GM12878 (cell line): ENCODE results near the gene PRKG1. TPM values are rescaled to one million over a fixed set of nuclear protein-coding genes. Genes with fewer than 3 reads are reported as not detected.

Experiments
- ATAC-seq: fragments of 200-7000 bp; cut with Tn5 transposase; 3 replicates; pipeline ENCODE4 v1.9.1; 2020; ENCODE audit warnings: mild to moderate bottlenecking, moderate library complexity
- BruUV-seq: library from RNA; stranded (reverse); fragments of 400-500 nt; replicated peaks from 2 replicates; lab custom pipeline; 2021; lab: Mats Ljungman, UMichigan
- CTCF ChIA-PET: fragments of 300-600 bp; sonication (Branson Sonifier 250); formaldehyde crosslinking; extraction: SDS; loops from one replicate; lab custom pipeline; 2021; ENCODE audit warnings: inconsistent platforms; lab: Yijun Ruan, JAX
- POLR2A ChIA-PET: fragments of 350-600 bp; formaldehyde crosslinking; extraction: SDS; loops from one replicate; lab custom pipeline; 2021; ENCODE audit warnings: inconsistent platforms; lab: Charles Lee
- RAD21 ChIA-PET: fragments of 300-600 bp; sonication (Branson Sonifier 250); formaldehyde crosslinking; loops from one replicate; lab custom pipeline; 2023; ENCODE audit warnings: antibody characterized with exemption; ENCODE audit not compliant: unreplicated experiment; lab: Charles Lee
- SMC1A ChIA-PET: fragments of 300-600 bp; sonication (Branson Sonifier 250); formaldehyde crosslinking; loops from one replicate; lab custom pipeline; 2023; ENCODE audit not compliant: unreplicated experiment, uncharacterized antibody; lab: Charles Lee
- DNase-seq: peaks from one replicate; pipeline ENCODE4 v3.0.0-alpha.2; 2011; ENCODE audit warnings: low read depth, low spot score
- FAIRE-seq: peaks from 3 replicates; lab custom pipeline; 2011; peaks lifted over from hg19 to GRCh38; lab: Jason Lieb, UNC
- H2AFZ ChIP-seq: 2 replicates; pipeline ENCODE4 v1.6.0; 2011; ENCODE audit warnings: low read depth, low read length, control low read depth; ENCODE audit not compliant: control insufficient read depth
- H3K27ac ChIP-seq: 2 replicates; pipeline ENCODE4 v1.5.1; 2011; ENCODE audit warnings: control low read depth; ENCODE audit not compliant: control insufficient read depth, insufficient read depth
- H3K27me3 ChIP-seq, 2 experiments: replicated peaks in 1 of 2; 2 replicates each; pipeline versions ENCODE4 v1.6.0 to v1.6.1; 2011; ENCODE audit warnings: low read length in 1 of 2; ENCODE audit not compliant: control insufficient read depth in 2 of 2, insufficient read depth in 2 of 2
- H3K36me3 ChIP-seq, 2 experiments: 2 replicates each; pipeline ENCODE4 v1.5.1; 2011; ENCODE audit warnings: low read length in 1 of 2; ENCODE audit not compliant: control insufficient read depth in 2 of 2, insufficient read depth in 2 of 2
- H3K4me1 ChIP-seq: 2 replicates; pipeline ENCODE4 v1.6.1; 2011; ENCODE audit warnings: mild to moderate bottlenecking, low read length, moderate library complexity, mixed read lengths; ENCODE audit not compliant: control insufficient read depth, insufficient read depth
- H3K4me2 ChIP-seq: 2 replicates; pipeline ENCODE4 v1.6.0; 2011; ENCODE audit warnings: control low read depth; ENCODE audit not compliant: control insufficient read depth, insufficient read depth
- H3K4me3 ChIP-seq: fragments of 200-600 bp; sonication (generic); 2 replicates; pipeline ENCODE4 v1.5.1; 2016
- H3K79me2 ChIP-seq: 2 replicates; pipeline ENCODE4 v1.6.0; 2011; ENCODE audit warnings: low read length; ENCODE audit not compliant: control insufficient read depth, insufficient read depth
- H3K9ac ChIP-seq: 2 replicates; pipeline ENCODE4 v1.8.0; 2011; ENCODE audit warnings: low read length, control low read depth, mixed read lengths; ENCODE audit not compliant: control insufficient read depth, insufficient read depth
- H3K9me3 ChIP-seq: replicated peaks from 3 replicates; pipeline ENCODE4 v1.5.1; 2011; ENCODE audit warnings: mild to moderate bottlenecking, low read length; ENCODE audit not compliant: control insufficient read depth, insufficient read depth
- H4K20me1 ChIP-seq: 2 replicates; pipeline ENCODE4 v1.6.0; 2011; ENCODE audit not compliant: control insufficient read depth, insufficient read depth
- ATF3 ChIP-seq: IDR thresholded peaks from 2 replicates; pipeline ENCODE4 v1.6.1; 2011; ENCODE audit warnings: low read depth, mild to moderate bottlenecking, low read length, moderate library complexity, borderline replicate concordance; ENCODE audit errors: extremely low read depth
- CBX5 ChIP-seq: sonication (generic); IDR thresholded peaks from 2 replicates; pipeline ENCODE4 v1.6.1; 2016; ENCODE audit warnings: low read depth, moderate library complexity, mild to moderate bottlenecking, inconsistent platforms
- GABPA ChIP-seq: IDR thresholded peaks from 2 replicates; pipeline ENCODE4 v1.6.1; 2014; ENCODE audit warnings: antibody characterized with exemption, low read depth, mild to moderate bottlenecking, inconsistent platforms
- JUNB ChIP-seq: IDR thresholded peaks from 2 replicates; pipeline ENCODE4 v1.6.1; 2016; ENCODE audit warnings: antibody characterized with exemption, mild to moderate bottlenecking
- MYC ChIP-seq: IDR thresholded peaks from 2 replicates; pipeline ENCODE4 v1.6.1; 2011; ENCODE audit warnings: mild to moderate bottlenecking, low read length, moderate library complexity, inconsistent platforms; ENCODE audit not compliant: insufficient read depth, insufficient replicate concordance, insufficient read length, severe bottlenecking
- NFYA ChIP-seq: IDR thresholded peaks from 2 replicates; pipeline ENCODE4 v1.6.1; 2011; ENCODE audit warnings: low read depth, mild to moderate bottlenecking, low read length, improper control_type of control experiment, borderline replicate concordance
- SPI1 ChIP-seq: IDR thresholded peaks from 2 replicates; pipeline ENCODE4 v1.6.1; 2011; ENCODE audit warnings: low read depth, mild to moderate bottlenecking, low read length, moderate library complexity, borderline replicate concordance; ENCODE audit not compliant: insufficient read depth
- SREBF2 ChIP-seq: IDR thresholded peaks from 2 replicates; pipeline ENCODE4 v1.6.1; 2012; ENCODE audit warnings: mild to moderate bottlenecking, low read length
- SRF ChIP-seq, 2 experiments: IDR thresholded peaks; 2 replicates each; pipeline ENCODE4 v1.6.1; 2011; ENCODE audit warnings: low read depth in 2 of 2, low read length in 2 of 2, mild to moderate bottlenecking in 1 of 2, moderate library complexity in 1 of 2
- ZNF274 ChIP-seq: IDR thresholded peaks from one replicate; pipeline ENCODE4 v1.8.0; 2011; ENCODE audit not compliant: insufficient read length, insufficient read depth
- ZNF384 ChIP-seq: IDR thresholded peaks from 2 replicates; pipeline ENCODE4 v1.6.1; 2012; ENCODE audit warnings: low read depth, mild to moderate bottlenecking, low read length, improper control_type of control experiment, borderline replicate concordance
- ZZZ3 ChIP-seq: IDR thresholded peaks from 2 replicates; pipeline ENCODE4 v1.6.1; 2011; ENCODE audit warnings: low read depth; ENCODE audit not compliant: control insufficient read depth, insufficient read length
- WGBS: methylation state at CpG from one replicate; pipeline ENCODE4 v1.1.6; 2016; ENCODE audit warnings: low lambda C conversion rate; ENCODE audit not compliant: insufficient replicate concordance, insufficient coverage; ENCODE audit errors: missing lambda C conversion rate; 5-methylcytosine and 5-hydroxymethylcytosine counted together
- in situ Hi-C: fragments of 300-500 bp; cut with MboI; formaldehyde crosslinking; loops from 9 replicates; pipeline ENCODE4 v1.14.3; 2018; ENCODE audit warnings: mixed read lengths
- intact Hi-C: fragments of 100-400 bp; cut with micrococcal nuclease; formaldehyde crosslinking; loops from one replicate; pipeline ENCODE4 v1.14.2; 2022; ENCODE audit not compliant: unreplicated experiment
- polyA plus RNA-seq, 11 experiments: library from polyadenylated mRNA; depleted of rRNA in 4 of 11; unstranded in 6 of 11; stranded (reverse) in 5 of 11; fragments of >200 nt; fragmentation: Nextera tagmentation in 4 of 11; fragmentation: Illumina TruSeq in 1 of 11; extraction: Ambion mirVana in 4 of 11; extraction: Trizol in 1 of 11; gene quantifications; 1 replicate in 1 of 11; 2 replicates in 10 of 11; pipeline versions ENCODE4 v1.2.1 to v1.2.3, GENCODE V29; 2011 to 2016; ENCODE audit warnings: inconsistent platforms in 2 of 11, missing spikeins in 2 of 11, low read depth in 1 of 11
- total RNA-seq, 4 experiments: library from RNA; depleted of rRNA in 3 of 4; stranded (reverse); fragments of >200 nt in 3 of 4; fragmentation: Illumina TruSeq in 1 of 4; extraction: Trizol in 1 of 4; gene quantifications; 2 replicates each; pipeline versions ENCODE4 v1.2.1 to v1.2.3, GENCODE V29; 2013 to 2021
- TF ChIP-seq, protein P1 (sequence below): fragments of 450-650 bp; IDR thresholded peaks from 2 replicates; pipeline ENCODE4 v1.6.1; 2016; ENCODE audit warnings: mild to moderate bottlenecking
- TF ChIP-seq, protein P2 (sequence below): fragments of 450-650 bp; formaldehyde crosslinking; IDR thresholded peaks from 2 replicates; pipeline ENCODE4 v1.4.0; 2020; ENCODE audit warnings: mild to moderate bottlenecking, moderate library complexity

The PRKG1 gene
- total and polyA plus RNA-seq, 10 of the 15 experiments (the other 5 are each of a cell fraction or from before 2014, with no cell fraction given), result 0.04 to 0.05 TPM; not detected in 8

DNA sequence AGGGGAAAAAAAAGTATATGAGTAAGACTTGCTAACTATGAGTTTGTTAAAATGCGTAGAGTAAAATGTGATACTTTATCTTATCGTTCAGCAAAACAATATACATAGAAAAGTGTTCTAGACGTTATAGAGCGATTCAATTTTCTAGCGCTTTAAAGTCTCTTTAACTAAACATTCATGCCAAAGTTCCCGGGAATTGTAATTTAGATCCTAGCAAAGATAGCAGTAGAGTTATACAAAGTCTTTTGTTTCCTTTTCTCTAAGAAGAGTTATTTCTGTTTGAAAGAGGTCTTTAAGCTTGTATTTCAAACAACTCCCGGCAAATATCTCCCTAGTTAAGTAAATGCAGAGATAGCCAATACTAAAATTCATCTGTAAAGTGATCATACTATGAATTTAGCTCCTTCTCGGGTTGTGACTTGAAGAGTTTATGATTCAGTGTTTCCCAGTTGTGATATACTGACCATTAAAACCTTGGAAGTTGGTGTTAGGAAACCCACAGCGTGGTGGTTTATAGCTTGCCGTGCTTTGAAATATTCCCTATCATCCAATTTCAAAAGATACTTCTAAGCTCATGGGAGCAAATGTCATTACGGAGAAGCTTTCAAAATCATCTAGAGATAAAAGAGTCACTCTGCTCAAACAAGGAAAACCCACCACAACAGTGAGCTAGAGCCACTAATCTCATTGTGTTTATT lies 453.4 kb downstream of the PRKG1 start:
- DNase-seq (no peak), ATAC-seq (no peak), FAIRE-seq (no peak)
- no TSS peak for BruUV-seq
- no peak overlapping the region for H3K27ac ChIP-seq
- H3K4me2 ChIP-seq, result no peak overlapping the region
- intact Hi-C loops (no loop called here), in situ Hi-C loops (no loop called here)
- H3K4me3 ChIP-seq, result no peak overlapping the region
- no peaks in the 10 kb centered on the region for H3K27me3 ChIP-seq
- no peaks in the 10 kb centered on the region for H4K20me1 ChIP-seq
- H3K79me2 ChIP-seq, result no peaks in the 10 kb centered on the region
- no peaks in the 10 kb centered on the region for H3K4me1 ChIP-seq
- H3K36me3 ChIP-seq, result no peaks in the 10 kb centered on the region
- 40% methylated on average over 11 of the region's 11 CpGs for WGBS
- ChIA-PET POLR2A (no interaction called here), RAD21 (no interaction called here), CTCF (interaction anchor here (1.5 kb wide), 1 partner anchor 138 kb away, joined by 3 read pairs; no protein-coding TSS in a partner anchor), SMC1A (interaction anchor here (1.1 to 1.5 kb wide), 3 partner anchors 9 to 19 kb away, joined by 3 to 4 read pairs (median 3); no protein-coding TSS in a partner anchor)
- H2AFZ ChIP-seq, result no peak overlapping the region
- H3K9me3 ChIP-seq, result no peaks in the 10 kb centered on the region
- H3K9ac ChIP-seq, result no peak overlapping the region
- no peak for TF ChIP-seq CBX5
- no peak for TF ChIP-seq GABPA
- no peak for TF ChIP-seq ZNF274
- TF ChIP-seq, protein P1, sequence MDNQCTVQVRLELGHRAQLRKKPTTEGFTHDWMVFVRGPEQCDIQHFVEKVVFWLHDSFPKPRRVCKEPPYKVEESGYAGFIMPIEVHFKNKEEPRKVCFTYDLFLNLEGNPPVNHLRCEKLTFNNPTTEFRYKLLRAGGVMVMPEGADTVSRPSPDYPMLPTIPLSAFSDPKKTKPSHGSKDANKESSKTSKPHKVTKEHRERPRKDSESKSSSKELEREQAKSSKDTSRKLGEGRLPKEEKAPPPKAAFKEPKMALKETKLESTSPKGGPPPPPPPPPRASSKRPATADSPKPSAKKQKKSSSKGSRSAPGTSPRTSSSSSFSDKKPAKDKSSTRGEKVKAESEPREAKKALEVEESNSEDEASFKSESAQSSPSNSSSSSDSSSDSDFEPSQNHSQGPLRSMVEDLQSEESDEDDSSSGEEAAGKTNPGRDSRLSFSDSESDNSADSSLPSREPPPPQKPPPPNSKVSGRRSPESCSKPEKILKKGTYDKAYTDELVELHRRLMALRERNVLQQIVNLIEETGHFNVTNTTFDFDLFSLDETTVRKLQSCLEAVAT, result no peak
- TF ChIP-seq SRF (IDR thresholded peaks at IDR 0.05; ENCODE audit: low read depth in 2 of 2, low read length in 2 of 2), result no peak
- TF ChIP-seq, protein P2, sequence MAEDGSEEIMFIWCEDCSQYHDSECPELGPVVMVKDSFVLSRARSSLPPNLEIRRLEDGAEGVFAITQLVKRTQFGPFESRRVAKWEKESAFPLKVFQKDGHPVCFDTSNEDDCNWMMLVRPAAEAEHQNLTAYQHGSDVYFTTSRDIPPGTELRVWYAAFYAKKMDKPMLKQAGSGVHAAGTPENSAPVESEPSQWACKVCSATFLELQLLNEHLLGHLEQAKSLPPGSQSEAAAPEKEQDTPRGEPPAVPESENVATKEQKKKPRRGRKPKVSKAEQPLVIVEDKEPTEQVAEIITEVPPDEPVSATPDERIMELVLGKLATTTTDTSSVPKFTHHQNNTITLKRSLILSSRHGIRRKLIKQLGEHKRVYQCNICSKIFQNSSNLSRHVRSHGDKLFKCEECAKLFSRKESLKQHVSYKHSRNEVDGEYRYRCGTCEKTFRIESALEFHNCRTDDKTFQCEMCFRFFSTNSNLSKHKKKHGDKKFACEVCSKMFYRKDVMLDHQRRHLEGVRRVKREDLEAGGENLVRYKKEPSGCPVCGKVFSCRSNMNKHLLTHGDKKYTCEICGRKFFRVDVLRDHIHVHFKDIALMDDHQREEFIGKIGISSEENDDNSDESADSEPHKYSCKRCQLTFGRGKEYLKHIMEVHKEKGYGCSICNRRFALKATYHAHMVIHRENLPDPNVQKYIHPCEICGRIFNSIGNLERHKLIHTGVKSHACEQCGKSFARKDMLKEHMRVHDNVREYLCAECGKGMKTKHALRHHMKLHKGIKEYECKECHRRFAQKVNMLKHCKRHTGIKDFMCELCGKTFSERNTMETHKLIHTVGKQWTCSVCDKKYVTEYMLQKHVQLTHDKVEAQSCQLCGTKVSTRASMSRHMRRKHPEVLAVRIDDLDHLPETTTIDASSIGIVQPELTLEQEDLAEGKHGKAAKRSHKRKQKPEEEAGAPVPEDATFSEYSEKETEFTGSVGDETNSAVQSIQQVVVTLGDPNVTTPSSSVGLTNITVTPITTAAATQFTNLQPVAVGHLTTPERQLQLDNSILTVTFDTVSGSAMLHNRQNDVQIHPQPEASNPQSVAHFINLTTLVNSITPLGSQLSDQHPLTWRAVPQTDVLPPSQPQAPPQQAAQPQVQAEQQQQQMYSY (CRISPR knock-in tag), result no peak
- TF ChIP-seq ZNF384, result no peak
- no peak for TF ChIP-seq SPI1
- no peak for TF ChIP-seq SREBF2
- no peak for TF ChIP-seq MYC
- TF ChIP-seq NFYA, result no peak
- TF ChIP-seq ATF3, result no peak
- no peak for TF ChIP-seq ZZZ3
- TF ChIP-seq JUNB, result no peak
